HT1080 (cell line): ENCODE results near the gene UNC13C. TPM values are rescaled to one million over a fixed set of nuclear protein-coding genes. Genes with fewer than 3 reads are reported as not detected.
A peak's percentile ranks its signal among the peaks of the same experiment; 100 is the strongest.
"Not testable (repeated sequence)": the region's sequence is repeated elsewhere in the genome, so short reads cannot be mapped to it uniquely, and the experiment has no call there.

Experiments
- DNase-seq: peaks from one replicate; pipeline ENCODE4 v3.0.0-alpha.2; 2015; ENCODE audit warnings: low read depth
- total RNA-seq: library from RNA; depleted of rRNA; stranded (reverse); fragments of >200 nt; shearing (Covaris generic); gene quantifications from 2 replicates; pipeline ENCODE4 v1.2.3, GENCODE V29; 2014

UNC13C gene
- total RNA-seq, 1 experiment from 2014 or later, result 0.03 TPM

DNA sequence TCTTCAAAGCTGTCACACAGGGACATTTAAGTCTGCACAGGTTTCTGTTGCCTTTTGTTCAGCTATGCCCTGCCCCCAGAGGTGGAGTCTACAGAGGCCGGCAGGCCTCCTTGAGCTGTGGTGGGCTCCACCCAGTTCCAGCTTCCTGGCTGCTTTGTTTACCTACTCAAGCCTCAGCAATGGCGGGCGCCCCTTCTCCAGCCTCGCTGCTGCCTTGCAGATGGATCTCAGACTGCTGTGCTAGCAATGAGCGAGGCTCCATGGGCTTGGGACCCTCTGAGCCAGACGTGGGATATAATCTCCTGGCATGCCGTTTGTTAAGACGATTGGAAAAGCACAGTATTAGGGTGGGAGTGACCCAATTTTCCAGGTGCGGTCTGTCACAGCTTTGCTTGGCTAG, 472.0 kb downstream of the UNC13C start:
- not testable (repeated sequence) for DNase-seq

DNA sequence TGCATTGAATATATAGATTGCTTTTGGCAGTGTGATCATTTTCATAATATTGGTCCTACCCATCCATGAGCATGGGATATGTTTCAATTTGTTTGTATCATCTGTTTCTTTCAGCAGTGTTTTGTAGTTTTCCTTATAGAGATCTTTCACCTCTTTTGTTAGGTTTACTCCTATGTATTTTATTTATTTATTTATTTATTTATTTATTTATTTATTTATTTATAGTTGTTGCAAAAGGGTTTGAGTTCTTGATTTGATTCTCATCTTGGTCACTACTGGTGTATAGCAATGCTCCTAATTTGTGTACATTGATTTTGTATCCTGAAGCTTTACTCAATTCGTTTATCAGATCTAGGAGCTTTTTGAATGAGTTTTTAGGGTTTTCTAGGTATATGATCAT, 478.2 kb downstream of the UNC13C start:
- no peak for DNase-seq

DNA sequence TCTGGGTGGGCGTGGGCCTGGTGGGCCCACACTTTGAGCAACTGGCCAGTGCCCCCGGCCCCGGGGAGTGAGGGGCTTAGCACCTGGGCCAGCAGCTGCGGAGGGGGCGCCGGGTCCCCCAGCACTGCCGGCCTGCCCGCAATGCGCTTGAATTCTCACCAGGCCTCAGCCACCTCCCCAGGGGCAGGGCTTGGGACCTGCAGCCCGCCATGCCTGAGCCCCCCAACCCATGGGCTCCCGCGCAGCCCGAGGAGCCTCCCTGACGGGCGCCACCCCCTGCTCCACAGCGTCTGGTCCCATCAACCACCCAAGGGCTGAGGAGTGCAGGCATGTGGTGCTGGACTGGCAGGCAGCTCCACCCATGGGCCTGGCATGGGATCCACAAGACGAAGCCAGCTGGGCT, 484.3 kb downstream of the UNC13C start:
- no peak for DNase-seq

DNA sequence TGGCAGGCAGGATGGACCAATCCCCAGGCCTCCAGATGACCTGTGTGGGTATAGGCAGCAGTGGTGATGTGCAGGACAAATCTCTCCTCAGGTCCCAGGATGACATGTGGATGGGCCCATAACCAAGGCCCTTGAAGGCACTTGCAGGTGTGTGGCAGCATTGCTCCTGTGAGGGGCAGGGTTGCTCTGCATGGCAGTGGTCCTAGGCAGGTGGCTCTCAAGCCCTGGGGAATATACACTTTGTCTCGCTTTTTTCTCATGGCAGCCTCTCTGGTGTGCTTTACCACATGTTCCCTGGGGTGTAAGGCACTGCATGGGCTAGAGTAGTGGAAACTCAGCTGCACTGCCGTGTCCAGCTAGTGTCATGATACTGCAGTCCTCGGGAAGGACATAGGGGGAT, 503.6 kb downstream of the UNC13C start:
- no peak for DNase-seq

DNA sequence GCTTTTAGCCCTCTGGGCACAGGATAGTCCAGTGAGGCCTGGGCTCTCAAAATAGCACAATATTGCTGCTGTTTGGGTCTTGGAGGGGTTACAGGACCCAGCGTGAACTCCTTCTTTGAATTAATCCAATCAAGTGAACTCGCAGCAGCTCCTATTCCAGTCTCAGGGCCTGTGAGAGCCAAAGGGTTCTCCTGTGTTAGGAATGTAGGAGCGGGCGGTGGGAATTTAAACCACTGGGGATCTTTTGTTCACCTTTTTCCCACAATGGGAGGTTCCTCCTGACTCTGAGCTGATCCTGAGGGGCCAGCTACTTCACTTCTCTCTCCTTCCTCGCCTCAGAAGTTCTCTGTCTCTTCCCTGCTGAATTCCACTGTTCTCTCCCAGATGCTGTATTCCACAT, 504.0 kb downstream of the UNC13C start:
- no peak for DNase-seq

DNA sequence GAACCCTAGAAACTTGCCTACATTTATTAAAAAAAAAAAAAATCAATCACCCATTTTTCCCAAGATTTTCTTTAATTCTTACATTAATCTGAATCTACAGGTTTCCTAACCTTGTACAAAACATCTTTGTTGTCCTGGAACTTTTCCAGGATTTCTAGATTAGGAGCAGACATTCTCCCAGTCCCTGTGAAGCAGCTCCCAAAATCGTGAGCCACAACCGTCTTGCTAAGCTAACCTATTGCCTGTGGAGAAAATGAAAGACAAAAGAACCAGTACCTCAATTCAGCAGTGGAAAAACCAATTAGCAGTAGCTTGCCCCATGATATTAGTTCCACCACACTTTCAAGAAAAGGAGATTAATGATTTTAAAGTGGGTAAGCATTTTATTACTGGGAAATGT, 522.1 kb downstream of the UNC13C start:
- no peak for DNase-seq

DNA sequence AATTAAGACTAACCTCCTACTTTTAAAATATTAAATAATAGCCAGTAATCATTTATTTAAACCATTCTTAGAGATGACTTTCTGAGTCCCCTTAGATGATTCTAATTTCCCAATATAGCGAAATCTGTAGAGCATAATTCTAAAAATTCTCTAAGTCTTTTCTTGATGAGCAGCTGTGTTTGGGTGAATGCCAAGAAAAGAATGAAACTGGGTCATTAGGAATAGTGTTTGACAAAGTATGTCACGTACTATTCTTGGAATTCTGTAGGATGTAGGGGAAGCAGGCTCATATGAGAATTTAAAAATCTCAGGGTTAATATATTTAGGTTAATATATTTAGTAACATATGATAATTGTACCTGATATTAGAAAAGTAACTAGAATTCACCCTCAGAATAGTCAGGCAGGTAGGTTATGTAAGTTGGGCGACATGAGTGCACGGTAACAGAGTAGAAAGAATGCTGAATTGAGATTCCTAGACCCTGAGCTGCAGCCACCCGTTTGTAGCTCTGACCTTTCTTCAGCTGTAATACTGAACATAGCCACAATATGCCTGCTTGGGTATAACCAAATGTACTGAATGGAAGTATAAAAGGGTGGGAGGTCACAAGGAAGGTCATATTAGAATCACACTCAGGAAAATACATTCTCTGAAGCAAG, 524.3 kb downstream of the UNC13C start:
- no peak for DNase-seq

DNA sequence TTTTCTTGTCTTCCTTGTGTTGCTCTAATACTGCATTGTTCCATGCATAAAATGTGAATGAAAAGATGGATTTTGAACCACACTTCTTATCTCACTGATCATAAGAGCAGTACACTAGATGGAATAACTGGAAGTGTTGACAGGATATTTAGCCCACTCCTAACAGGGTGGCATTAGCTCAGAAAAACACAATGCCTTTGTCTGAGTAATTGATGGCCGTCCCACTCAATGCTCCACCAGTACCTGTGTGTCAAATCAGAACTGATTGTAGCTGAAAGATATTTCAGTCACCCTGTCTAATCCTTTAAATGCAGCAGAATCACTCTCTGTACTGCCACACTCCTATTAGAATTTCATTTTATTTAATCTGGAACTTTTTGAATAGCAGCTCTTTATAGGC, 526.5 kb downstream of the UNC13C start:
- DNase-seq, result no peak

DNA sequence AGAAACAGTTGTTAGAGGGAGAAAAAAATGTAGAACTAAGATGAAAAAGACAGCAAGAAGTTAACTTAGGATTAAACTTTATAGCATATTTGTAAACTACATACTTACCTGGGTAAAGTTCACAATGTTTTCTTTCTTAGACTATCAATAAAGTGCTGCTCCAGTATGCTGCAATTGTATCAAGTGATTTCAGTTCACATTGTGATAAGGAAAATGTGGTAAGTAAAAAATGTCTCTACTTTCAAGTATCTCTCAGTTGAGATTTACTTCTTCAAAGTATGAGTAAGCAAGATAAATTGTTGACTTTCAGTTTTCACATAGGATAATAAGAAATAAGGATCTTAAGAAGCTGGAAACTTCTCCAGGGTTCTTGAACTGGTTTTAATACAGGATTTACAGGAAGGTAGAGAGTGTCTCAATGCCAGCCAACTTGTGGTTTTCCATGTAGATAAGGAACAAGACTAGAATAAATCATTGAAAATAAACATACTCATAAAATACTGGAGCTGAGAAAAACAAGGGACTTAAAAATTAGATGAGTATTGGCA, 528.8 kb downstream of the UNC13C start:
- DNase-seq, result no peak

DNA sequence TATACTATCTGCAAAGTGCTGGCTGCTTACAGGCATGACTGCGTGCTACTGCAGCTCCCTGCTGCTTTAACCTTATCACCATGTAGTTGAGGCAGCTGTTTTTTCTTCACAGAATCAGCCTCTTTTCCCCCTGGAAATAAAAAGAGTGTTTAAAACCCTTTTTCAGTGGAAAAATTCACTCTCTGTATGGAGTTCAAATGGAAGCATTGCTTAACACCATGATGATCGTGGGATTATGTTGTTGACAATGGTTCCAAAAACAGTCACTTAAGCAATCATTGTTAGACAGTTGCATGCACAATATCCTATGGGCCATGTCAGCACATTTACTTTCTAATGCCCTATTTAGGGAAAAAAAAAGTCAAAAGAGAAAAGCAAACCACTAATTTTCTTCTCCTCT, 536.4 kb downstream of the UNC13C start:
- no peak for DNase-seq

DNA sequence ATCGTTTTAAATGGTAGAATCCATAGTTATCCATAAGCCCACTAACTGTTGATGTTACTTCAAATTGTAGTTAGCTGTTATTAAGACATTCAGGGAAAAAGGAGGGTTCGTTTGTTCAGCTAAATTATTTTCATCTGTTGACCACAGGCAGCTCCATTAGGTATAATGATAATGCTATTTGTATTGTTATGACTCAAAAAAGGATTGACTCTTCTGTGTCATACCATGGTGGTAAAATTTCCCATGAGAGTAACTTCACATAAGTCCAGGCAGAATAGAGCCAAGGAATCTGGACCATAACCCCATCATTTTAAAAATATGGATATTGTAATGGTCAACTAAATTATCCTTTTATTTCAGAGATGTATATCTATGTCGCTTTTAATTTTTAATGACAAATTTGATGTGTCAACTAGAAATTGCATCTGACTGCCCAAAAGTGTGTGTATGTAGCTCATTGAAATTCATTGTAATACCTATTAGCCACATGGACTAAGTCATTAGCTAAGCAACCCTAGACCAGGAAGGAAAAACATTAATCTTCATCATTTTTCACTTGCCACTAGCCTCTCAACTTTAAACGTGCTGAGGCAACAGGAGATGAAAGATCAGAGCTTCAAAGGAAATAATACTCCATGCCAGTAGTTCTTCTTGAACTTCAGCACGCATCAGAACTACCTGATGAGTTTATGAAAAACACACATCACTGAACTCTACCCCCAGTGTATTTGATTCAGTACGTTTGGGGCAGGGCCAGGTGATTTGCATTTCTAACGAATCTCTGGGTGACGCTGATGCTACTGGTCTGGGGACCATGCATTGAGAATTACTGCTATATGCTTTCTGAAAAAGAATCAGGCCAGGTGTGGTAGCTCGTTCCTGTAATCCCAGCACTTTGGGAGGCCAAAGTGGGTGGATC, 537.7 kb downstream of the UNC13C start:
- no peak for DNase-seq

DNA sequence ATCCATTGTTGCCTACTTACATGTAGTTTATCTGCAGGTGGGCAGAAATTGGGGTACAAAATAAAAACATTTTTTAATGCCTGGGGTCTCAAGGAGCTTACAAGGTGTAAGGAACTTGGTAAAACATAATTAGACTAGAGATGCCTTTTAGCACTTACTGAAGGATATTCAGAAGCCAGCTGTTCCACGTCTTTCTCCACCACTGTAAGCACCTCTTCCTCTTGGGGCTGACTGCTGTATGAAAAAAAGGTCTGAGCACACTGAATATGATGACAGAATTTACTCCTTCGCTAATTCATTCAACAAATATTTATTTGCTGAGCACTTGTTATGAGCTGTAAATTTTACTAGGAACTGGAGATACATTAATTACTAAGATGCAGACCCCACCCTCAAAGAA, 539.1 kb downstream of the UNC13C start:
- no peak for DNase-seq

DNA sequence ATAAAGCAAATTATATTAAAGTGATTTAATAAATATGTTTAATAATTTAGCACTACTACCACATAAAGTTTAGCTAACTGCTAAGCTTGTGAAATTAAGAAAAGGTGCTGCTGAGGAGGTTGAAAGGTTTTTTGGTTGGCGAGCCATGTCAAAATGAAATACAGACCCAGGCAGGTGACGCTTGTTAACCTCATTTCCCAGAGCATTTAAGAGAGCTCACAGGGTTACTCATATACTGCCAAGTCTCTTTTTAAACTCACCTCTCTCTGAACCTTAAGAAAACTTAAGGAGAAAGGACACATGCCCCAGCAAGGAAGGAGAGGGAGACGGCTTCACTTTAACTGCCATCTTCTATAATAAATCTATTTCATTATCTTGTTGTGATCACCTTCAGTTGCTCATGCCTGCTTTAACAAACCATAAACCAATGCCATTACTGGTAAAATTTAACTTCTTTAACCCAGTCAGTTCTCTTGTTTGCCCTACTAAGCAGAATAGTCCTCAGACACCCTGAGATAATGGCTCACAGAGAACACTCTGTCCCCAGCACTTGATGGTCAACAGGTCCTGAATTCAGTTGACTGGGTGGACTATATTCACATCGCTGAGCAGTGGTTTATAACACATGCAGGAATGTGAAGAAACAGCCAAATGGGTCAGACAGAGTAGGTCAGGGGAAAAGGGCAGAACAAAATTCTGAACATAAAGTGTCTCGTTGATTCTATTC, 540.1 kb downstream of the UNC13C start:
- DNase-seq, result no peak

DNA sequence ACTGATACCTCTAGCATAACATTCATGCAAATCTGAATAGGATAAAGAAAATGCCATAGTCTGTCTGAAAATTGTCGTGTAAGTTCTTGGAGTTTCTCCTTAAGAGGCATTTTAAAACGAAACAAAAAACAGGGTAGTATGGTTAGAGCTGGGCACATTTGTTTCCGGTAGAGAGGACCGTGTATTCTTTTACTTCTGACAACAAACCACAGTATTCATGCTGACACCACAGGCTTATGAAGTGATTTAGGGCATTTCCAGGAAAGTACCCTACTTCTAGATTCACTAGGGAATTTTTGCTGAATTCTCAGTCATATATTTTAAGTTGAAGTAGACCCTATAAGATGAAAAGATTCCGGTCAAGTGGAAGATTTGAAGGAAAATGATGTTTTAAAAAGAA, 541.3 kb downstream of the UNC13C start:
- DNase-seq, result no peak

DNA sequence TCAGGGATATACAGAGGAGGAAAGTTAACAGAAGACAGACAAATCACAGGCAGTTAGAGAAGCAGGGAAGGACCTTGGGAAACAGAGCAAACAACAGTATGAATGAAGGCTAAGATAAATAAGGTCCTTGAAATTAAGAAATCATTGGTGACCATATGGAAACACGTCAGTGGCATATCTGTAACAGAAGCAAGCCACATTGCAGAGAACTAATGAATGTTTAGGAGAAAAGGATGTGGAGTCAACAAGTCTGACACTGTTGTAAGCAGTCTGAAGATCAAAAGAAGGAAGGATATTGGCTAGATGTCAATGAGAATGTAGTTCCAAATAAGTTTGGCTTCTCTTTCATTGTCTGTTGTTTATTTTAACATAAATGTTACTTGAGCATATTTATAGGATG, 542.4 kb downstream of the UNC13C start:
- no peak for DNase-seq

DNA sequence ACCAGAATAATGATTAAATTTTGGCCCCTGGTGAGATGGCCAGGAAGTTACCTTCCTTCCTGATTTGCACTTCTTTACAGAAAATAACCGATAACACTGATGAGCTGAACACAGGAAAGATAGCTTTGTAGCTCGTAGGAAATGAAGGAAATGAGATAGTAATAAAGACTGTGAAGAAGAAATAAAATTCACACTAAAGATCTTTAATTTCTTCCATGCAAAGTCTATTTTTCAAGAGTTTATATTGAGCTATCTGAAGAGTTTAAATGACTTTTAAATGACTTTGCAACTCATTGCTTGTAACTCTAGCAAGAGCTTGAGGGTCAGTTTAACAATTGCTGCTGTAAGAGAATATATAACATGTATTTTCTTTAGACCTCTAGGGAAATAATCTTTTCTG, 543.0 kb downstream of the UNC13C start:
- no peak for DNase-seq

DNA sequence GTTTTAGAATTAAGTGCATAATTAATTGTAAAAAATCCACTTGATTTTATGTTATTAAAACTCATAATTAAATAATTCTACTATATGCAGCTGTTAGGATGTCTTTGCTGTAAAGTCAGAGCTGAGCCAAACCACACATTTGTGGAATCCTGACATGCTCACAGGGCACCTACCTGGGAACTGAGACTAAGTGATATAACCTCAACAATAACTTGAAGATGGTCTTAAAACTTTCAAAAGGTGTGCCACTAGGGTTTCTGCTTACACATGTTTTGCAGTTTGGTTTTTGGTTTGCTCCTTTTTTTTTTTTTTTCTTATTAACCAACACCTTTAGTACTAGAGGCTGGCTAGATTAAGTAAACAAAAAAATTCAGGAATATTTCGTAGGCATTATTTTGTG, 549.8 kb downstream of the UNC13C start:
- no peak for DNase-seq

DNA sequence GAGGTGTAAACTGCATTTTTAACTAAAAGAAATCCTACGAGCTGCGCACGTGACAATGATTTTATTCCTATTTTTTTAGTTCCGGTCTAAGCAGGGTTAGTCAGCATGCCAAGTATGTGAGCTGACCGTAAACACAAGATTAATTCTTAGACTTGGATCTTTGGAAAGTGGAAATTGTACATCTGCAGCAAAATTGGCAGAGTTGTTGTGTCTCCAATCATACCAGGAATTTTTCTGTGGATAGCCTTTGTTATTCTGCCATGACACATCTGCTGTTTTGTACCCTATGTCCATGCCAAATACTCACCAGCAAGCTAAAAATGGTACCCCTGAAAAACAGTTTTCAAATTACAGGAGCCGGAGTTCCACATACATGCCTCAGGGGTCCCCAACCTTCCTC, 562.5 kb downstream of the UNC13C start:
- peak; percentile 10 for DNase-seq

DNA sequence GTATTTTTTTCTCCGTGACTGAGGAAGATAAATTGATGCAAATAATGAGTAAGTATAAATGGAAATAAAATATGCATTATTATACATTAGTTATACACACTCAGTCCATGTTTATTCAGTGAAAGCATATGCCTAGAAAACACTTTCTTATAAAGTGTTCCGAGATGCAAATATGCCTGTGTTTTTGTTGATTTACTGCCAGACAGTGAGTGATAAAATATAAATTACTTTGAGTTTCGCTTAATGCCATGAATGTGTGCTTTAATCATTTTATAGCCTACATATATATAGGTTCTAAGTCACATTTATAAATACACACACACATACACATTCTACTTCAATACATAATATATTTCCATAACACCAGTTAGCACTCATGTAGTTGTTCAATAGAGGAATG, 569.2 kb downstream of the UNC13C start:
- no peak for DNase-seq

DNA sequence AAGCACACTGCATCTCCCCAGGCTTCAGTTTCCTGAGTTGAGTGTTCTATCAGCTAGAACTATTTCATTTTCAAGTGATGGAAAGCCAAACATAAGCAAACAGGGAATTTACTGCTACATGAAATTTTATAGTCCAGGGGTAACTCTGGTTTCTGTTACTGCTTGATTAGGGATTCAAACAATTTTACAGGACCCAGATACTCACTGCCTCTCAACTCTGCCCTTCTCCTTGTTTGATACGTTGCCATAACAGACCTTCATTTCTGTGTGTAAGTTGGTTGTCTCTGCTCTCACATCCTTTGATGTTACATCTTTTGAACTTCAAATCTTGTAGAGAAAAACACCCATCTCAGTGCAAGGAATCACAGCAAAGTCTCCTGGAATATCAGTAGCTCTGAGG, 572.7 kb downstream of the UNC13C start:
- no peak for DNase-seq

DNA sequence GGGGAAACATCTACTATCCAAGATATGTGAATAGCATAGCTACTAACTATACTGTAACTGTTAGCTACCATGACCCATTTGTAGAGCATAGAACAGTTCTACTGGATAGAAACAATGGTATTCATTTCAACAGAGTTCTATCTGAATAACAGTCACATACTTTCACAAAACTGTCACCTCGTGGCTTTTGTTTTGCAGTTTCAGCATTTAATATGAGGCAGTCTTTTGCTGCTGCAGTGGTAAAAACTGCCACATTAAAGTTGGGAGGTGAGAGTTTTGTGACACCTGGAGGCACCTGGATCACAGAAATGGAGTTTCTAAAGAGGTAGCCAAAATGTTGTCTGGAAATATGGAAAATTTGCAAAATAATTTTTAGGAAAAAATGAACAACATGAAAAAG, 578.0 kb downstream of the UNC13C start:
- no peak for DNase-seq
